ENCODE measurements around the gene SLC26A11. TPM values are rescaled to one million over a fixed set of nuclear protein-coding genes. Genes with fewer than 3 reads are reported as not detected.

SLC26A11 gene
- total RNA-seq, 1 experiment from 2014 or later, result 26.5 TPM

GRCh38 chr17:80201446-80201845 is 18.8 kb upstream of the SLC26A11 start:
- no peaks in the 10 kb centered on the region for H4K20me1 ChIP-seq (ENCODE audit: control insufficient read depth, insufficient read depth, insufficient read length)
- H3K14ac ChIP-seq (ENCODE audit: insufficient read depth, low read length), result no peak overlapping the region
- H3K4me2 ChIP-seq (ENCODE audit: insufficient read depth, insufficient read length, low read length), result no peak overlapping the region
- no peak overlapping the region for H3K27ac ChIP-seq (ENCODE audit: insufficient read length, low read depth, low read length)
- no peak overlapping the region for H2BK12ac ChIP-seq (ENCODE audit: insufficient read length, low read depth, low read length)
- peaks cover 0 to 8% (median 3%) of the 10 kb centered on the region in 3 experiments; a peak in 4 of 7 replicates for H3K36me3 Mint-ChIP-seq (ENCODE audit: insufficient read depth in 1 of 3, low read depth in 3 of 3)
- no peak overlapping the region for H3K27ac Mint-ChIP-seq
- no peak overlapping the region for H3K4ac ChIP-seq (ENCODE audit: low read depth, low read length)
- peaks cover 2% of the 10 kb centered on the region for H3K23me2 ChIP-seq (ENCODE audit: insufficient read length, low read depth, low read length, poor library complexity, severe bottlenecking)
- no peak overlapping the region for H2BK20ac ChIP-seq (ENCODE audit: low read depth, low read length, poor library complexity, severe bottlenecking)
- no peak overlapping the region for H4K91ac ChIP-seq (ENCODE audit: insufficient read length, low read depth, low read length)
- no peak overlapping the region for H4K5ac ChIP-seq (ENCODE audit: insufficient read length, low read depth, low read length)
- no peak for TF ChIP-seq CTCF (conservative IDR thresholded peaks at IDR 0.05)
- H3K56ac ChIP-seq (ENCODE audit: insufficient read length, low read depth, low read length), result no peak overlapping the region
- H4K8ac ChIP-seq (replicated peaks; ENCODE audit: insufficient read length, low read depth, low read length), result no peak overlapping the region
- no peaks in the 10 kb centered on the region for H3K79me2 ChIP-seq (ENCODE audit: insufficient read depth, low read length)
- H3K18ac ChIP-seq (ENCODE audit: insufficient read length, low read depth, low read length), result no peak overlapping the region
- DNase-seq, result no peak
- H2BK15ac ChIP-seq (ENCODE audit: low read depth, low read length), result no peak overlapping the region
- H3K9me3 Mint-ChIP-seq, result 0 out of 5 replicates have a peak, but pooled peaks cover 0 to 2% of the 10 kb centered on the region in 2 experiments
- H3K27me3 Mint-ChIP-seq (ENCODE audit: low read depth), result peaks cover 2% of the 10 kb centered on the region; the same call in 1 of the 2 replicates
- H2BK120ac ChIP-seq (ENCODE audit: low read depth, low read length, poor library complexity, severe bottlenecking), result no peak overlapping the region
- H3K4me1 Mint-ChIP-seq, result peaks cover 10 to 17% of the 10 kb centered on the region in 2 experiments
- H3K4me3 Mint-ChIP-seq, result no peak overlapping the region
- peaks cover 4% of the 10 kb centered on the region; the same call in 1 of the 2 replicates for H3K4me1 ChIP-seq (ENCODE audit: insufficient read depth, low read length)
- H2BK5ac ChIP-seq (ENCODE audit: insufficient read length, low read length), result no peak overlapping the region
- no peak overlapping the region for H2AFZ ChIP-seq (ENCODE audit: low read length)
- no peak overlapping the region for H3T11ph ChIP-seq (ENCODE audit: low read length)
- H2AK5ac ChIP-seq (ENCODE audit: insufficient read length, low read length), result no peak overlapping the region
- H3K9me3 ChIP-seq (ENCODE audit: control insufficient read depth, low read depth, low read length), result no peaks in the 10 kb centered on the region
- no peaks in the 10 kb centered on the region for H3K79me1 ChIP-seq (ENCODE audit: insufficient read depth, low read depth, low read length, poor library complexity, severe bottlenecking)
- no peak overlapping the region for H3K9ac ChIP-seq (ENCODE audit: extremely low read depth, insufficient read length, low read length)
- H3K27me3 ChIP-seq (ENCODE audit: insufficient read depth, low read length), result no peaks in the 10 kb centered on the region
- no CpG with 5 or more reads among the region's 15 CpGs for WGBS (ENCODE audit: extremely low coverage, insufficient read length, low lambda C conversion rate)
- H3K23ac ChIP-seq (ENCODE audit: insufficient read length, low read depth, low read length), result no peak overlapping the region
